Trophoblast cell (in vitro differentiated cells and primary cell): ENCODE results near the gene NSG1.

Experiments
- DNase-seq, 2 donors: peaks; one replicate each; pipeline ENCODE4 v3.0.0-alpha.2; 2016
- H2AFZ ChIP-seq: 2 replicates; pipeline ENCODE4 v1.6.1; 2013; ENCODE audit warnings: low read length, moderate library complexity, mild to moderate bottlenecking; ENCODE audit not compliant: insufficient read depth, poor library complexity
- H2AK5ac ChIP-seq: 2 replicates; pipeline ENCODE4 v1.6.1; 2013; ENCODE audit warnings: mild to moderate bottlenecking, low read length
- H2BK120ac ChIP-seq: 2 replicates; pipeline ENCODE4 v1.6.1; 2013; ENCODE audit warnings: low read length, mild to moderate bottlenecking, moderate library complexity; ENCODE audit not compliant: insufficient read depth, poor library complexity
- H2BK12ac ChIP-seq: 2 replicates; pipeline ENCODE4 v1.6.1; 2013; ENCODE audit warnings: mild to moderate bottlenecking, low read length, moderate library complexity
- H2BK5ac ChIP-seq: 2 replicates; pipeline ENCODE4 v1.6.1; 2013; ENCODE audit warnings: low read length, low read depth, moderate library complexity, mild to moderate bottlenecking; ENCODE audit not compliant: poor library complexity
- H3K14ac ChIP-seq: 2 replicates; pipeline ENCODE4 v1.6.1; 2013; ENCODE audit warnings: mild to moderate bottlenecking, low read length
- H3K18ac ChIP-seq: 2 replicates; pipeline ENCODE4 v1.6.1; 2013; ENCODE audit warnings: mild to moderate bottlenecking, low read length
- H3K23ac ChIP-seq: 2 replicates; pipeline ENCODE4 v1.6.1; 2013; ENCODE audit warnings: low read length
- H3K27ac ChIP-seq: 2 replicates; pipeline ENCODE4 v1.5.1; 2013; ENCODE audit warnings: low read depth, mild to moderate bottlenecking, inconsistent platforms, low read length, moderate library complexity
- H3K27me3 ChIP-seq: 2 replicates; pipeline ENCODE4 v1.6.1; 2013; ENCODE audit warnings: inconsistent platforms, mild to moderate bottlenecking, low read length, moderate library complexity; ENCODE audit not compliant: insufficient read depth
- H3K36me3 ChIP-seq, 2 experiments: 1 replicate in 1 of 2; 2 replicates in 1 of 2; pipeline ENCODE4 v1.6.1; 2013; ENCODE audit warnings: low read length in 2 of 2, mild to moderate bottlenecking in 2 of 2, moderate library complexity in 1 of 2; ENCODE audit not compliant: insufficient read depth in 2 of 2, control insufficient read depth in 1 of 2
- H3K4ac ChIP-seq: 2 replicates; pipeline ENCODE4 v1.6.1; 2013; ENCODE audit warnings: low read depth, mild to moderate bottlenecking, low read length, moderate library complexity
- H3K4me1 ChIP-seq, 2 experiments: 1 replicate in 1 of 2; 2 replicates in 1 of 2; pipeline ENCODE4 v1.6.1; 2013; ENCODE audit warnings: low read length in 2 of 2, mild to moderate bottlenecking in 2 of 2, moderate library complexity in 1 of 2; ENCODE audit not compliant: insufficient read depth in 2 of 2, control insufficient read depth in 1 of 2
- H3K4me2 ChIP-seq: 2 replicates; pipeline ENCODE4 v1.6.1; 2013; ENCODE audit warnings: inconsistent platforms, mild to moderate bottlenecking, low read length, moderate library complexity
- H3K4me3 ChIP-seq: 2 replicates; pipeline ENCODE4 v1.5.1; 2013; ENCODE audit warnings: mild to moderate bottlenecking, low read depth, low read length, inconsistent platforms
- H3K79me1 ChIP-seq: one replicate; pipeline ENCODE4 v1.6.1; 2013; ENCODE audit warnings: low read length
- H3K79me2 ChIP-seq: 2 replicates; pipeline ENCODE4 v1.6.1; 2013; ENCODE audit warnings: low read length, mild to moderate bottlenecking; ENCODE audit not compliant: control insufficient read depth, insufficient read depth, poor library complexity
- H3K9ac ChIP-seq: 2 replicates; pipeline ENCODE4 v1.6.1; 2013; ENCODE audit warnings: mild to moderate bottlenecking, low read length
- H3K9me3 ChIP-seq: 2 replicates; pipeline ENCODE4 v1.6.1; 2013; ENCODE audit warnings: low read depth, mild to moderate bottlenecking, control low read depth, inconsistent platforms, low read length; ENCODE audit not compliant: insufficient read depth
- H4K12ac ChIP-seq: 2 replicates; pipeline ENCODE4 v1.6.1; 2013; ENCODE audit warnings: low read depth, mild to moderate bottlenecking, low read length, moderate library complexity
- H4K8ac ChIP-seq: 2 replicates; pipeline ENCODE4 v1.6.1; 2013; ENCODE audit warnings: low read depth, mild to moderate bottlenecking, low read length, moderate library complexity
- H4K91ac ChIP-seq: one replicate; pipeline ENCODE4 v1.6.1; 2013; ENCODE audit warnings: low read depth, mild to moderate bottlenecking, low read length, moderate library complexity
- WGBS: extraction: QIAGEN DNeasy Blood & Tissue Kit; methylation state at CpG from one replicate; pipeline ENCODE4 v1.1.7; 2013; ENCODE audit warnings: missing lambda C conversion rate; ENCODE audit not compliant: insufficient read length, insufficient coverage; ENCODE audit errors: extremely low coverage; 5-methylcytosine and 5-hydroxymethylcytosine counted together

NSG1 gene

DNA sequence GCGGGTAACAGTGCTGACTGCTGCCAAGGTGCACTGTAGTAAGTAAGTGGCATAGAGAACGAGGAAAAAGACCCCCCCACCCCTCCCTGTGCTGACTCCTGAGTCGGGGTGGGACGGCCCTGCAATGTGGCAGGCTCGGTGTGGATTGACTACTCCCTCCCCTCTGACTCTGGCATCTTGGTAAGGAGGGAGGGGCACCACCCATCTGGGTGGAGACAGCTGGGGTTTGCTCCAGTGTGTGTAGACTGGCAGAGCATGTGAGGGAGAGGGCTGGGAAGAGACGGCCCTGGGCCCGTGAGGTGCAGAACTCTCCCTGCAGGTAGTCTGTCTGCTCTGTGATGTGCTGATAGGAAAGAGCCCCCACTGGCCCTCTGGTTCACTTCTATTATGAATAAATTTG is 31.0 kb downstream of the NSG1 start:
- Histone ChIP-seq H2AK5ac (no peak overlapping the region), H2BK120ac (no peak overlapping the region), H3K4me1 (no peaks in the 10 kb centered on the region), H4K91ac (no peak overlapping the region), H2AFZ (no peak overlapping the region), H3K9ac (no peak overlapping the region), H4K8ac (no peak overlapping the region), H4K12ac (no peak overlapping the region), H3K27ac (no peak overlapping the region), H3K14ac (no peak overlapping the region), H3K4me2 (no peak overlapping the region), H3K4me3 (no peak overlapping the region), H3K79me1 (no peaks in the 10 kb centered on the region), H3K23ac (no peak overlapping the region), H3K79me2 (no peaks in the 10 kb centered on the region), H3K9me3 (peaks cover 7% of the 10 kb centered on the region), H2BK5ac (no peak overlapping the region), H3K4ac (no peak overlapping the region), H2BK12ac (no peak overlapping the region), H3K18ac (no peak overlapping the region), H3K36me3 (peaks cover 44 to 57% of the 10 kb centered on the region in 2 experiments), H3K27me3 (no peaks in the 10 kb centered on the region)
- DNase-seq, result no peak
- no CpG with 5 or more reads among the region's 7 CpGs for WGBS

DNA sequence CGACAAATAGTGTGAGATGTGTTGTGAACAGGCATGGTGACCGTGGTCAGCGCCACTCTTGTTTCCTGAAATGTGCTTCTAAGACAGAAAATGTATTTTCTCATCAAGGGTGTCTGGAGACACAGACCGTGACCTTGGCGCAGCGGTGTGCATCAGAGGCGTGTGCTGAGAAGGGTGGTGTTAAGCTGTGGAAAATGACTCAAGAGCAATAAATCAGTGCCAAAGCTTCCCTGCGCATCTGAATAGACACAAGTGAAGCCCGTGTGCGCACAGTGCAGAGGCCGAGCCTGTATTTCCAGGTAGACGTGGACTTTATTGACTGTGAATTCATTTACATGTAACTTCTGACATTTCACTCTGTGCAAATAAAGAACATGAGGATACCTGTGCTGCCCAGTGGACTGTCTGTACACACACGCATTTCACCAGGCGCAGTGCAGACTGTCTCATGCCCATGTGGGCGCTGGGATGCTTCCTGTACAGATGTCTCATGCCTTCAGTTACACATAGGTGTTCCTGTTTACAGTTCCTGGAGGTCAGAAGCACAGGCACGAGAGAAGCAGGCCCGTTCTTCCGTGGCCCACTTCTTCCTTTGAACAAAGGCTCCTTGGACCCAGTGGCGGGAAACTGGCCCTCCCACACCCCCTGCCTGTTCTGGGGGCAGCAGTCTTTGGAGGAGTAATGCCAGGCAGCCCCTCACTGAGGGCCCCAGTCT is 31.9 kb downstream of the NSG1 start:
- Histone ChIP-seq H3K18ac (no peak overlapping the region), H3K27me3 (no peaks in the 10 kb centered on the region), H3K79me2 (no peaks in the 10 kb centered on the region), H2AK5ac (no peak overlapping the region), H4K8ac (no peak overlapping the region), H3K36me3 (peaks cover 51 to 64% of the 10 kb centered on the region in 2 experiments), H3K23ac (no peak overlapping the region), H2BK5ac (no peak overlapping the region), H3K79me1 (no peaks in the 10 kb centered on the region), H3K4me2 (no peak overlapping the region), H4K91ac (no peak overlapping the region), H2BK120ac (no peak overlapping the region), H3K4me3 (no peak overlapping the region), H2AFZ (no peak overlapping the region), H3K4ac (no peak overlapping the region), H3K27ac (no peak overlapping the region), H3K9me3 (peaks cover 7% of the 10 kb centered on the region), H3K4me1 (no peaks in the 10 kb centered on the region), H2BK12ac (no peak overlapping the region), H3K14ac (no peak overlapping the region), H4K12ac (no peak overlapping the region), H3K9ac (no peak overlapping the region)
- no CpG with 5 or more reads among the region's 19 CpGs for WGBS
- no peak for DNase-seq

DNA sequence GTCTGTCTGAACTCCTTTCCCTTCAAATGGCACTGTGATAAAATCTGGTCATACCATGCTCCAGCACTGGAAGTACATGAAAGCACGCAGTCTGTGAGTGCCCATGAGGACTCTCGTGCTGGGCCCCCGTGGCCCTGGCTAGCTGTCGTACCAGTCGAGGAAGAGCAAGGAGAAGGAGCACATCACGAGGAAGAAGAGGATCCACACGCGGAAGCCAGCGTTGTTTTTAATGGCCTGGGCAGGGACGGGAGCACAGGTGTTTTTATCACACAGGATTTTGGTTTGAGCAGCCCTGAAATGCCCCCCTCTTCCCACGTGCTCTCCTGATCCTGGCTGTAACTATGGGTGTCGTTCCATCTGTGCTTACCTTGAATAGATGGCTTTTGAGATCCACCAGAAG is 33.0 kb downstream of the NSG1 start:
- Histone ChIP-seq H3K27ac (no peak overlapping the region), H3K4me3 (no peak overlapping the region), H4K8ac (no peak overlapping the region), H3K14ac (no peak overlapping the region), H3K18ac (no peak overlapping the region), H3K36me3 (peaks cover 58 to 68% of the 10 kb centered on the region in 2 experiments), H2BK120ac (no peak overlapping the region), H3K9me3 (peaks cover 7% of the 10 kb centered on the region), H3K4me1 (no peaks in the 10 kb centered on the region), H2BK12ac (no peak overlapping the region), H2BK5ac (no peak overlapping the region), H4K91ac (no peak overlapping the region), H3K4me2 (no peak overlapping the region), H4K12ac (no peak overlapping the region), H3K79me1 (no peaks in the 10 kb centered on the region), H3K9ac (no peak overlapping the region), H3K4ac (no peak overlapping the region), H3K79me2 (no peaks in the 10 kb centered on the region), H3K23ac (no peak overlapping the region), H2AFZ (no peak overlapping the region), H3K27me3 (no peaks in the 10 kb centered on the region), H2AK5ac (no peak overlapping the region)
- DNase-seq, result no peak
- no CpG with 5 or more reads among the region's 12 CpGs for WGBS

DNA sequence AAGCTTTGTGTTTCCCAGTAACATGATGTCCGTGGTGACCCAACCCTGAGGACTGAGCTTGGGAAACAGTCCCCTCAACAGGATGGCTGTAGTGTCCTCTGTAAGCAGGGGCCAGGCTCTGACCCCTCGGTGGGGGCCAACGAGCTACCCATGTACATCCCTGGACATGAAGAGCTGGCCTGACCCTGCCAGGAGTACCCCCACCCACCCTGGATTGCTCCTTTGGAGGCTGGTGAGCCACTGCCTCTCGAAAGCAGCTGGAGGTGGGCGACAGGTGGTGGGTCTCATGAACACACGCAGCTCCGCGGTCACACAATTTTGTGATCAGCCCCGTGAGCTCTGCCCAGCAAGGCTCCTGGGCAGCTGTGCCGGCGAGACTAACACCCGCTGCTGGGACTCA is 33.5 kb downstream of the NSG1 start:
- Histone ChIP-seq H3K14ac (no peak overlapping the region), H3K9me3 (peaks cover 4% of the 10 kb centered on the region), H3K79me2 (no peaks in the 10 kb centered on the region), H3K4me2 (no peak overlapping the region), H2AFZ (no peak overlapping the region), H3K4me3 (no peak overlapping the region), H3K36me3 (peaks cover 56 to 67% of the 10 kb centered on the region in 2 experiments), H2AK5ac (no peak overlapping the region), H3K27me3 (no peaks in the 10 kb centered on the region), H3K4ac (no peak overlapping the region), H4K91ac (no peak overlapping the region), H3K9ac (no peak overlapping the region), H4K8ac (no peak overlapping the region), H2BK120ac (no peak overlapping the region), H2BK12ac (no peak overlapping the region), H3K18ac (no peak overlapping the region), H3K4me1 (peaks cover 0 to 3% of the 10 kb centered on the region in 2 experiments), H3K23ac (no peak overlapping the region), H4K12ac (no peak overlapping the region), H2BK5ac (no peak overlapping the region), H3K79me1 (no peaks in the 10 kb centered on the region), H3K27ac (no peak overlapping the region)
- no peak for DNase-seq
- no CpG with 5 or more reads among the region's 12 CpGs for WGBS
